GM23338 (cell line): ENCODE data around the gene FAM83B. TPM values are rescaled to one million over a fixed set of nuclear protein-coding genes. Genes with fewer than 3 reads are reported as not detected.

Experiments
- ATAC-seq: fragments of 200-7000 bp; cut with Tn5 transposase; 3 replicates; pipeline ENCODE4 v1.9.1; 2020
- DNase-seq: peaks from one replicate; pipeline ENCODE4 v3.0.0-alpha.2; 2015; ENCODE audit warnings: low spot score
- H2AFZ ChIP-seq: fragments of 200-600 bp; sonication (generic); 2 replicates; pipeline ENCODE4 v1.8.0; 2016; ENCODE audit warnings: antibody characterized with exemption, mild to moderate bottlenecking, moderate library complexity
- H3F3A ChIP-seq: fragments of 200-600 bp; sonication (generic); replicated peaks from 2 replicates; pipeline ENCODE4 v1.8.0; 2017; ENCODE audit warnings: antibody characterized with exemption, mixed run types, low read depth
- H3K27ac ChIP-seq: fragments of 200-600 bp; sonication (generic); 2 replicates; pipeline ENCODE4 v1.6.1; 2016; ENCODE audit warnings: low read depth
- H3K27me3 ChIP-seq: fragments of 200-600 bp; sonication (generic); 2 replicates; pipeline ENCODE4 v1.8.0; 2016; ENCODE audit warnings: mild to moderate bottlenecking, mixed run types, moderate library complexity; ENCODE audit not compliant: insufficient read depth
- H3K36me3 ChIP-seq: fragments of 200-600 bp; sonication (generic); 2 replicates; pipeline ENCODE4 v1.8.0; 2016; ENCODE audit warnings: mild to moderate bottlenecking; ENCODE audit not compliant: insufficient read depth
- H3K4me1 ChIP-seq: fragments of 200-600 bp; sonication (generic); 2 replicates; pipeline ENCODE4 v1.8.0; 2016; ENCODE audit warnings: mild to moderate bottlenecking, moderate library complexity; ENCODE audit not compliant: insufficient read depth
- H3K4me2 ChIP-seq: fragments of 200-600 bp; sonication (generic); 2 replicates; pipeline ENCODE4 v1.7.1; 2017; ENCODE audit warnings: mixed run types
- H3K4me3 ChIP-seq: fragments of 200-600 bp; sonication (generic); 2 replicates; pipeline ENCODE4 v1.6.1; 2016; ENCODE audit warnings: mixed run types
- H3K79me2 ChIP-seq: fragments of 200-600 bp; sonication (generic); replicated peaks from 2 replicates; pipeline ENCODE4 v1.8.0; 2017; ENCODE audit warnings: mild to moderate bottlenecking; ENCODE audit not compliant: insufficient read depth
- H3K9me2 ChIP-seq: fragments of 200-600 bp; sonication (generic); 2 replicates; pipeline ENCODE4 v1.8.0; 2017; ENCODE audit not compliant: insufficient read depth
- H4K20me1 ChIP-seq: fragments of 200-600 bp; sonication (generic); replicated peaks from 2 replicates; pipeline ENCODE4 v1.8.0; 2017; ENCODE audit warnings: mild to moderate bottlenecking; ENCODE audit not compliant: insufficient read depth
- H3K27ac Mint-ChIP-seq: 2 replicates; pipeline ENCODE4 v1.8.0; 2020; ENCODE audit warnings: inconsistent platforms, mild to moderate bottlenecking, moderate library complexity, mixed read lengths
- H3K27me3 Mint-ChIP-seq: 3 replicates; pipeline ENCODE4 v1.8.0; 2022; ENCODE audit warnings: low read depth, mild to moderate bottlenecking, moderate library complexity, mixed read lengths, inconsistent platforms; ENCODE audit not compliant: insufficient read depth, poor library complexity
- H3K36me3 Mint-ChIP-seq: 3 replicates; pipeline ENCODE4 v1.8.0; 2021; ENCODE audit warnings: low read depth, mild to moderate bottlenecking, inconsistent platforms, moderate library complexity, mixed read lengths
- H3K4me1 Mint-ChIP-seq: 3 replicates; pipeline ENCODE4 v1.8.0; 2020; ENCODE audit warnings: mild to moderate bottlenecking, inconsistent platforms, mixed read lengths
- H3K4me3 Mint-ChIP-seq: 3 replicates; pipeline ENCODE4 v1.8.0; 2021; ENCODE audit warnings: moderate library complexity, mild to moderate bottlenecking, inconsistent platforms, mixed read lengths
- H3K9me3 Mint-ChIP-seq: 3 replicates; pipeline ENCODE4 v1.8.0; 2020; ENCODE audit warnings: moderate library complexity, mild to moderate bottlenecking, inconsistent platforms, mixed read lengths
- CREB1 ChIP-seq: fragments of 250-450 bp; sonication (Bioruptor Pico); IDR thresholded peaks from 2 replicates; pipeline ENCODE4 v1.5.0; 2020; ENCODE audit warnings: low read depth, mild to moderate bottlenecking, moderate library complexity
- EZH2 ChIP-seq: fragments of 200-600 bp; sonication (generic); IDR thresholded peaks from one replicate; pipeline ENCODE4 v1.8.0; 2017; ENCODE audit warnings: antibody characterized with exemption, mild to moderate bottlenecking, low read depth; ENCODE audit not compliant: unreplicated experiment
- EZH2phosphoT487 ChIP-seq: fragments of 200-600 bp; sonication (generic); IDR thresholded peaks from one replicate; pipeline ENCODE4 v1.8.1; 2018; ENCODE audit warnings: antibody characterized with exemption; ENCODE audit not compliant: unreplicated experiment
- JUNB ChIP-seq: IDR thresholded peaks from one replicate; pipeline ENCODE4 v1.6.1; 2016; ENCODE audit warnings: antibody characterized with exemption; ENCODE audit not compliant: unreplicated experiment
- NANOG ChIP-seq: IDR thresholded peaks from 2 replicates; pipeline ENCODE4 v1.6.1; 2016; ENCODE audit warnings: antibody characterized with exemption, borderline replicate concordance
- POLR2AphosphoS5 ChIP-seq: IDR thresholded peaks from 2 replicates; pipeline ENCODE4 v1.6.1; 2016; ENCODE audit warnings: antibody characterized with exemption, low read depth
- STAT1 ChIP-seq: IDR thresholded peaks from one replicate; pipeline ENCODE4 v1.6.1; 2016; ENCODE audit warnings: antibody characterized with exemption; ENCODE audit not compliant: unreplicated experiment
- ZNF114 ChIP-seq: fragments of 250-450 bp; sonication (Bioruptor Pico); IDR thresholded peaks from 2 replicates; pipeline ENCODE4 v1.5.0; 2020; ENCODE audit warnings: mild to moderate bottlenecking, moderate library complexity
- ZNF331 ChIP-seq: fragments of 250-450 bp; sonication (Bioruptor Pico); IDR thresholded peaks from 2 replicates; pipeline ENCODE4 v1.5.0; 2020; ENCODE audit warnings: low read depth, mild to moderate bottlenecking, moderate library complexity
- polyA plus RNA-seq: library from polyadenylated mRNA; unstranded; fragments of >200 nt; fragmentation: Nextera tagmentation; extraction: Ambion mirVana; gene quantifications from 2 replicates; pipeline ENCODE4 v1.2.1, GENCODE V29; 2016
- total RNA-seq: library from RNA; depleted of rRNA; stranded (reverse); fragments of >200 nt; shearing (Covaris generic); gene quantifications from 2 replicates; pipeline ENCODE4 v1.2.3, GENCODE V29; 2014
- TF ChIP-seq, protein P1 (sequence below): fragments of 250-450 bp; sonication (Bioruptor Pico); IDR thresholded peaks from 2 replicates; pipeline ENCODE4 v1.5.0; 2020; ENCODE audit warnings: mild to moderate bottlenecking, moderate library complexity
- TF ChIP-seq, protein P2 (sequence below), 2 experiments: fragments of 200-600 bp in 1 of 2; sonication (generic) in 1 of 2; conservative IDR thresholded peaks; 2 replicates each; pipeline versions ENCODE4 v1.5.1 to v1.6.1; 2016 to 2017; ENCODE audit warnings: antibody characterized with exemption in 2 of 2, low read depth in 2 of 2, mild to moderate bottlenecking in 2 of 2, moderate library complexity in 1 of 2
- TF ChIP-seq, protein P3 (sequence below): IDR thresholded peaks from 2 replicates; pipeline ENCODE4 v1.6.1; 2016; ENCODE audit warnings: antibody characterized with exemption

Gene FAM83B
- total and polyA plus RNA-seq, 2 experiments from 2014 or later, result 1.4 to 7.7 TPM

DNA sequence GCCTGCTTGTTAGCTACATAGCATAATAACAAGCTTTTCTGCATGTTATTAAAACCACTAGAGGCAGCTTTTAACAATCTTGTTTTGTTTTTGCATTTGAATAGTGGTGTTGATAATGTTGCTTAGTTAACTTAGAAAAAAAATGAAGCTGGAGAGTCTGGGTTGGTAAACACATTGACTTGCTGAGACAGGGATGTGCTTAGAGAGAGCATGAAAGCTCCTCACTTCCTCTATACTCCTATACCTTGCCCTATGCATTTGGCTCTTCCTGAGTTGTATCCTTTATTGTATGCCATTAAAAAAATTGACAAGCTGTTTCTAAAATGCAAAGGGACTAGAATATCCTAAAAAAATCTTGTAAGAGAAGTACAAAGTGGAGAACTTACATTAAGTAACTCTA lies 13.6 kb downstream of the FAM83B start (continued):
- TF ChIP-seq, protein P1, sequence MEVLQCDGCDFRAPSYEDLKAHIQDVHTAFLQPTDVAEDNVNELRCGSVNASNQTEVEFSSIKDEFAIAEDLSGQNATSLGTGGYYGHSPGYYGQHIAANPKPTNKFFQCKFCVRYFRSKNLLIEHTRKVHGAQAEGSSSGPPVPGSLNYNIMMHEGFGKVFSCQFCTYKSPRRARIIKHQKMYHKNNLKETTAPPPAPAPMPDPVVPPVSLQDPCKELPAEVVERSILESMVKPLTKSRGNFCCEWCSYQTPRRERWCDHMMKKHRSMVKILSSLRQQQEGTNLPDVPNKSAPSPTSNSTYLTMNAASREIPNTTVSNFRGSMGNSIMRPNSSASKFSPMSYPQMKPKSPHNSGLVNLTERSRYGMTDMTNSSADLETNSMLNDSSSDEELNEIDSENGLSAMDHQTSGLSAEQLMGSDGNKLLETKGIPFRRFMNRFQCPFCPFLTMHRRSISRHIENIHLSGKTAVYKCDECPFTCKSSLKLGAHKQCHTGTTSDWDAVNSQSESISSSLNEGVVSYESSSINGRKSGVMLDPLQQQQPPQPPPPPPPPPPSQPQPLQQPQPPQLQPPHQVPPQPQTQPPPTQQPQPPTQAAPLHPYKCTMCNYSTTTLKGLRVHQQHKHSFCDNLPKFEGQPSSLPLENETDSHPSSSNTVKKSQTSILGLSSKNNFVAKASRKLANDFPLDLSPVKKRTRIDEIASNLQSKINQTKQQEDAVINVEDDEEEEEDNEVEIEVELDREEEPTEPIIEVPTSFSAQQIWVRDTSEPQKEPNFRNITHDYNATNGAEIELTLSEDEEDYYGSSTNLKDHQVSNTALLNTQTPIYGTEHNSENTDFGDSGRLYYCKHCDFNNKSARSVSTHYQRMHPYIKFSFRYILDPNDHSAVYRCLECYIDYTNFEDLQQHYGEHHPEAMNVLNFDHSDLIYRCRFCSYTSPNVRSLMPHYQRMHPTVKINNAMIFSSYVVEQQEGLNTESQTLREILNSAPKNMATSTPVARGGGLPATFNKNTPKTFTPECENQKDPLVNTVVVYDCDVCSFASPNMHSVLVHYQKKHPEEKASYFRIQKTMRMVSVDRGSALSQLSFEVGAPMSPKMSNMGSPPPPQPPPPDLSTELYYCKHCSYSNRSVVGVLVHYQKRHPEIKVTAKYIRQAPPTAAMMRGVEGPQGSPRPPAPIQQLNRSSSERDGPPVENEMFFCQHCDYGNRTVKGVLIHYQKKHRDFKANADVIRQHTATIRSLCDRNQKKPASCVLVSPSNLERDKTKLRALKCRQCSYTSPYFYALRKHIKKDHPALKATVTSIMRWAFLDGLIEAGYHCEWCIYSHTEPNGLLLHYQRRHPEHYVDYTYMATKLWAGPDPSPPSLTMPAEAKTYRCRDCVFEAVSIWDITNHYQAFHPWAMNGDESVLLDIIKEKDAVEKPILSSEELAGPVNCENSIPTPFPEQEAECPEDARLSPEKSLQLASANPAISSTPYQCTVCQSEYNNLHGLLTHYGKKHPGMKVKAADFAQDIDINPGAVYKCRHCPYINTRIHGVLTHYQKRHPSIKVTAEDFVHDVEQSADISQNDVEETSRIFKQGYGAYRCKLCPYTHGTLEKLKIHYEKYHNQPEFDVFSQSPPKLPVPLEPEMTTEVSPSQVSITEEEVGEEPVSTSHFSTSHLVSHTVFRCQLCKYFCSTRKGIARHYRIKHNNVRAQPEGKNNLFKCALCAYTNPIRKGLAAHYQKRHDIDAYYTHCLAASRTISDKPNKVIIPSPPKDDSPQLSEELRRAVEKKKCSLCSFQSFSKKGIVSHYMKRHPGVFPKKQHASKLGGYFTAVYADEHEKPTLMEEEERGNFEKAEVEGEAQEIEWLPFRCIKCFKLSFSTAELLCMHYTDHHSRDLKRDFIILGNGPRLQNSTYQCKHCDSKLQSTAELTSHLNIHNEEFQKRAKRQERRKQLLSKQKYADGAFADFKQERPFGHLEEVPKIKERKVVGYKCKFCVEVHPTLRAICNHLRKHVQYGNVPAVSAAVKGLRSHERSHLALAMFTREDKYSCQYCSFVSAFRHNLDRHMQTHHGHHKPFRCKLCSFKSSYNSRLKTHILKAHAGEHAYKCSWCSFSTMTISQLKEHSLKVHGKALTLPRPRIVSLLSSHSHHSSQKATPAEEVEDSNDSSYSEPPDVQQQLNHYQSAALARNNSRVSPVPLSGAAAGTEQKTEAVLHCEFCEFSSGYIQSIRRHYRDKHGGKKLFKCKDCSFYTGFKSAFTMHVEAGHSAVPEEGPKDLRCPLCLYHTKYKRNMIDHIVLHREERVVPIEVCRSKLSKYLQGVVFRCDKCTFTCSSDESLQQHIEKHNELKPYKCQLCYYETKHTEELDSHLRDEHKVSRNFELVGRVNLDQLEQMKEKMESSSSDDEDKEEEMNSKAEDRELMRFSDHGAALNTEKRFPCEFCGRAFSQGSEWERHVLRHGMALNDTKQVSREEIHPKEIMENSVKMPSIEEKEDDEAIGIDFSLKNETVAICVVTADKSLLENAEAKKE (CRISPR knock-in tag), result no peak
- no peak for TF ChIP-seq EZH2

DNA sequence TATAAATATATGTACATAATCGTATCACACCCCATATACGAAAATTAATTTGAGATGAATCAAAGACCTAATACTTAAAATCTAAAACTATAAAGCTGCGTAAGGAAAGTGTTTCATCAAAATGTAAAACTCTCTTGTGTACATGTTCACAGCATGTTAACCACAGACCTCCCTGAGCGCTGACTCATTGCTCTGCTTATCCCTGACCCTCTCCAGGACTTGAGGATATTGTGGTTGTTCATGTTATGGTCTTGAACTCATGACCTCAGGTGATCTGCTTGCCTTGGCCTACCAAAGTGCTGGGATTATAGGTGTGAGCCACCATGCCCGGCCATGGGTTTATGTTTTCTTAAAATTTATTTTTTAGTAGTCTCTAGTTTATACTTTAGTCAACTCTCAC lies 14.2 kb downstream of the FAM83B start:
- no peak for DNase-seq
- ATAC-seq, result no peak
- H3K4me1 Mint-ChIP-seq, result peaks cover 34% of the 10 kb centered on the region
- Histone ChIP-seq H3K27me3 (no peaks in the 10 kb centered on the region), H3K4me1 (peaks cover 26% of the 10 kb centered on the region), H2AFZ (no peak overlapping the region), H3K79me2 (no peaks in the 10 kb centered on the region), H4K20me1 (no peaks in the 10 kb centered on the region), H3K4me2 (peak overlapping the region; percentile 64), H3F3A (no peaks in the 10 kb centered on the region), H3K27ac (no peak overlapping the region), H3K4me3 (no peak overlapping the region), H3K9me2 (no peaks in the 10 kb centered on the region), H3K36me3 (no peaks in the 10 kb centered on the region)
- H3K4me3 Mint-ChIP-seq, result no peak overlapping the region
- no peaks in the 10 kb centered on the region for H3K9me3 Mint-ChIP-seq
- no peaks in the 10 kb centered on the region for H3K36me3 Mint-ChIP-seq
- H3K27me3 Mint-ChIP-seq, result no peaks in the 10 kb centered on the region
- peak overlapping the region; percentile 71; the same call in 1 of the 2 replicates for H3K27ac Mint-ChIP-seq
- TF ChIP-seq, protein P2, sequence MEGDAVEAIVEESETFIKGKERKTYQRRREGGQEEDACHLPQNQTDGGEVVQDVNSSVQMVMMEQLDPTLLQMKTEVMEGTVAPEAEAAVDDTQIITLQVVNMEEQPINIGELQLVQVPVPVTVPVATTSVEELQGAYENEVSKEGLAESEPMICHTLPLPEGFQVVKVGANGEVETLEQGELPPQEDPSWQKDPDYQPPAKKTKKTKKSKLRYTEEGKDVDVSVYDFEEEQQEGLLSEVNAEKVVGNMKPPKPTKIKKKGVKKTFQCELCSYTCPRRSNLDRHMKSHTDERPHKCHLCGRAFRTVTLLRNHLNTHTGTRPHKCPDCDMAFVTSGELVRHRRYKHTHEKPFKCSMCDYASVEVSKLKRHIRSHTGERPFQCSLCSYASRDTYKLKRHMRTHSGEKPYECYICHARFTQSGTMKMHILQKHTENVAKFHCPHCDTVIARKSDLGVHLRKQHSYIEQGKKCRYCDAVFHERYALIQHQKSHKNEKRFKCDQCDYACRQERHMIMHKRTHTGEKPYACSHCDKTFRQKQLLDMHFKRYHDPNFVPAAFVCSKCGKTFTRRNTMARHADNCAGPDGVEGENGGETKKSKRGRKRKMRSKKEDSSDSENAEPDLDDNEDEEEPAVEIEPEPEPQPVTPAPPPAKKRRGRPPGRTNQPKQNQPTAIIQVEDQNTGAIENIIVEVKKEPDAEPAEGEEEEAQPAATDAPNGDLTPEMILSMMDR (conservative IDR thresholded peaks at IDR 0.05; ENCODE audit: low read depth in 2 of 2), result no peak
- TF ChIP-seq ZNF114 (CRISPR knock-in tag) (no peak), JUNB (no peak), ZNF331 (no peak), POLR2AphosphoS5 (no peak), NANOG (no peak), EZH2 (no peak), CREB1 (CRISPR knock-in tag) (no peak), STAT1 (no peak), EZH2phosphoT487 (no peak)
- TF ChIP-seq, protein P3, sequence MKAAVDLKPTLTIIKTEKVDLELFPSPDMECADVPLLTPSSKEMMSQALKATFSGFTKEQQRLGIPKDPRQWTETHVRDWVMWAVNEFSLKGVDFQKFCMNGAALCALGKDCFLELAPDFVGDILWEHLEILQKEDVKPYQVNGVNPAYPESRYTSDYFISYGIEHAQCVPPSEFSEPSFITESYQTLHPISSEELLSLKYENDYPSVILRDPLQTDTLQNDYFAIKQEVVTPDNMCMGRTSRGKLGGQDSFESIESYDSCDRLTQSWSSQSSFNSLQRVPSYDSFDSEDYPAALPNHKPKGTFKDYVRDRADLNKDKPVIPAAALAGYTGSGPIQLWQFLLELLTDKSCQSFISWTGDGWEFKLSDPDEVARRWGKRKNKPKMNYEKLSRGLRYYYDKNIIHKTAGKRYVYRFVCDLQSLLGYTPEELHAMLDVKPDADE, result no peak
